ENCODE measurements around the gene LINGO3. TPM values are rescaled to one million over a fixed set of nuclear protein-coding genes. Genes with fewer than 3 reads are reported as not detected.

LINGO3 gene
- total RNA-seq, 1 experiment from 2014 or later = 2.0 TPM

DNA sequence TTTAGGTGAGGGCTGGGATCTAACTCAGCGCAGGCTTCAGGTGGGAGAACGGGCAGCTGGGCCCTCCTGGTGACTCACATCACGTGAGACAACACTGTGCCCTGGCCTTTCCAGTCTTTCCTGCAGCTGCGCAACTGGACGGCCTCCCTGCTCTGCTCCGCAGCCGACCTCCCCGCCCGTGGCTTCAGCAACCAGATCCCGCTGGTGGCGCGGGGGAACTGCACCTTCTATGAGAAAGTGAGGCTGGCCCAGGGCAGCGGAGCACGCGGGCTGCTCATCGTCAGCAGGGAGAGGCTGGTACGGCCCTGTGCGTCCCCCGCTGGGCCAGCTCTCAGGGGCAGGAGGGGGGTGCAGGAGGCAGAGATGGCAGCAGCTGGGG, 29.4 kb upstream of the LINGO3 start:
- H3K27ac Mint-ChIP-seq = no peak overlapping the region; the same call in 1 of the 2 replicates

More for the DNA sequence above, 29.4 kb upstream of the LINGO3 start:
- Mint-ChIP-seq H3K4me1 (peaks cover 1% of the 10 kb centered on the region; the same call in 1 of the 2 replicates), H3K4me3 (no peak overlapping the region), H3K36me3 (peaks cover 11% of the 10 kb centered on the region), H3K9me3 (peaks cover 10% of the 10 kb centered on the region), H3K27me3 (ENCODE audit: low read depth) (no peaks in the 10 kb centered on the region)
- ATAC-seq (peak; percentile 84), DNase-seq (ENCODE audit: low spot score) (peak; percentile 76)
- POLR2A ChIA-PET = interaction anchor here (0.6 kb wide), 1 partner anchor 47 kb away, joined by 3 read pairs; no protein-coding TSS in a partner anchor
- TF ChIP-seq, protein P1, sequence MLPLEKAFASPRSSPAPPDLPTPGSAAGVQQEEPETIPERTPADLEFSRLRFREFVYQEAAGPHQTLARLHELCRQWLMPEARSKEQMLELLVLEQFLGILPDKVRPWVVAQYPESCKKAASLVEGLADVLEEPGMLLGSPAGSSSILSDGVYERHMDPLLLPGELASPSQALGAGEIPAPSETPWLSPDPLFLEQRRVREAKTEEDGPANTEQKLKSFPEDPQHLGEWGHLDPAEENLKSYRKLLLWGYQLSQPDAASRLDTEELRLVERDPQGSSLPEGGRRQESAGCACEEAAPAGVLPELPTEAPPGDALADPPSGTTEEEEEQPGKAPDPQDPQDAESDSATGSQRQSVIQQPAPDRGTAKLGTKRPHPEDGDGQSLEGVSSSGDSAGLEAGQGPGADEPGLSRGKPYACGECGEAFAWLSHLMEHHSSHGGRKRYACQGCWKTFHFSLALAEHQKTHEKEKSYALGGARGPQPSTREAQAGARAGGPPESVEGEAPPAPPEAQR (CRISPR knock-in tag; IDR thresholded peaks at IDR 0.05) = no peak
- TF ChIP-seq GRHL2 (CRISPR knock-in tag; IDR thresholded peaks at IDR 0.05; ENCODE audit: insufficient replicate concordance, severe bottlenecking) (no peak), IRF2 (CRISPR knock-in tag; IDR thresholded peaks at IDR 0.05; ENCODE audit: borderline replicate concordance, low read depth) (no peak), ARID4B (CRISPR knock-in tag; IDR thresholded peaks at IDR 0.05; ENCODE audit: borderline replicate concordance) (no peak), ZNF396 (CRISPR knock-in tag; IDR thresholded peaks at IDR 0.05; ENCODE audit: borderline replicate concordance) (no peak), NR1H2 (CRISPR knock-in tag; IDR thresholded peaks at IDR 0.05) (no peak), AFF4 (CRISPR knock-in tag; IDR thresholded peaks at IDR 0.05; ENCODE audit: borderline replicate concordance) (no peak), NR3C1 (CRISPR knock-in tag; conservative IDR thresholded peaks at IDR 0.05; ENCODE audit: low read depth) (no peak), CTCF (IDR thresholded peaks at IDR 0.05) (no peak), MXD4 (CRISPR knock-in tag; IDR thresholded peaks at IDR 0.05; ENCODE audit: borderline replicate concordance) (no peak), ZNF423 (CRISPR knock-in tag; IDR thresholded peaks at IDR 0.05) (no peak), ZNF671 (CRISPR knock-in tag; IDR thresholded peaks at IDR 0.05) (no peak), HMGA2 (CRISPR knock-in tag; IDR thresholded peaks at IDR 0.05) (no peak), CBFB (CRISPR knock-in tag; IDR thresholded peaks at IDR 0.05; ENCODE audit: low read depth) (no peak), NR2C2 (CRISPR knock-in tag; IDR thresholded peaks at IDR 0.05) (no peak)
- TF ChIP-seq, protein P2, sequence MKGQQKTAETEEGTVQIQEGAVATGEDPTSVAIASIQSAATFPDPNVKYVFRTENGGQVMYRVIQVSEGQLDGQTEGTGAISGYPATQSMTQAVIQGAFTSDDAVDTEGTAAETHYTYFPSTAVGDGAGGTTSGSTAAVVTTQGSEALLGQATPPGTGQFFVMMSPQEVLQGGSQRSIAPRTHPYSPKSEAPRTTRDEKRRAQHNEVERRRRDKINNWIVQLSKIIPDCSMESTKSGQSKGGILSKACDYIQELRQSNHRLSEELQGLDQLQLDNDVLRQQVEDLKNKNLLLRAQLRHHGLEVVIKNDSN (CRISPR knock-in tag; IDR thresholded peaks at IDR 0.05) = no peak
- TF ChIP-seq, protein P3, sequence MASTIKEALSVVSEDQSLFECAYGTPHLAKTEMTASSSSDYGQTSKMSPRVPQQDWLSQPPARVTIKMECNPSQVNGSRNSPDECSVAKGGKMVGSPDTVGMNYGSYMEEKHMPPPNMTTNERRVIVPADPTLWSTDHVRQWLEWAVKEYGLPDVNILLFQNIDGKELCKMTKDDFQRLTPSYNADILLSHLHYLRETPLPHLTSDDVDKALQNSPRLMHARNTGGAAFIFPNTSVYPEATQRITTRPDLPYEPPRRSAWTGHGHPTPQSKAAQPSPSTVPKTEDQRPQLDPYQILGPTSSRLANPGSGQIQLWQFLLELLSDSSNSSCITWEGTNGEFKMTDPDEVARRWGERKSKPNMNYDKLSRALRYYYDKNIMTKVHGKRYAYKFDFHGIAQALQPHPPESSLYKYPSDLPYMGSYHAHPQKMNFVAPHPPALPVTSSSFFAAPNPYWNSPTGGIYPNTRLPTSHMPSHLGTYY (CRISPR knock-in tag; IDR thresholded peaks at IDR 0.05) = no peak
- CTCF ChIA-PET = interaction anchor here (0.8 to 1.5 kb wide), 4 partner anchors 21 to 138 kb away, joined by 3 to 6 read pairs (median 3); no protein-coding TSS in a partner anchor
